HCT116 (cell line): ENCODE data around the gene SORL1-AS1.

Experiments
- ATAC-seq: fragments of 200-7000 bp; cut with Tn5 transposase; 2 replicates; pipeline ENCODE4 v1.9.1; 2020; ENCODE audit warnings: mild to moderate bottlenecking, moderate library complexity
- BruUV-seq: library from RNA; stranded (reverse); fragments of 400-500 nt; replicated peaks from 2 replicates; lab custom pipeline; 2021; lab: Mats Ljungman, UMichigan
- CTCF ChIA-PET: fragments of 300-600 bp; sonication (Branson Sonifier 250); formaldehyde crosslinking; loops from one replicate; lab custom pipeline; 2021; ENCODE audit warnings: antibody characterized with exemption; lab: Charles Lee
- POLR2A ChIA-PET: fragments of 300-600, 350-600 bp; sonication (Branson Sonifier 250); formaldehyde crosslinking; loops from one replicate; lab custom pipeline; 2021; ENCODE audit warnings: antibody characterized with exemption; lab: Charles Lee
- RAD21 ChIA-PET, 2 experiments: fragments of 300-600 bp; sonication (Branson Sonifier 250); formaldehyde crosslinking; loops; one replicate each; lab custom pipeline; 2023; ENCODE audit warnings: low total read pairs in 2 of 2; ENCODE audit not compliant: uncharacterized antibody in 2 of 2, unreplicated experiment in 2 of 2, low non-redundant PET in 1 of 2; lab: Charles Lee
- DNase-seq: peaks from one replicate; pipeline ENCODE4 v3.0.0-alpha.2; 2010; ENCODE audit warnings: low read depth, low spot score
- H2AFZ ChIP-seq: fragments of 200-600 bp; shearing (Covaris generic), sonication (generic); 2 replicates; pipeline ENCODE4 v1.6.1; 2017; ENCODE audit warnings: low read depth, mixed run types, mixed read lengths, antibody characterized with exemption, low read length; ENCODE audit not compliant: poor library complexity, severe bottlenecking
- H3K27ac ChIP-seq: 2 replicates; pipeline ENCODE4 v1.5.1; 2012; ENCODE audit warnings: low read depth, low read length
- H3K27me3 ChIP-seq: fragments of 200-600 bp; sonication (generic); 2 replicates; pipeline ENCODE4 v1.6.1; 2016; ENCODE audit warnings: mixed run types, low read length, mixed read lengths; ENCODE audit not compliant: insufficient read depth
- H3K36me3 ChIP-seq, 2 experiments: fragments of 200-500 bp in 1 of 2; fragments of 200-600 bp in 1 of 2; sonication (Bioruptor generic) in 1 of 2; sonication (generic) in 1 of 2; 2 replicates each; pipeline versions ENCODE4 v1.5.1 to v1.6.1; 2014 to 2016; ENCODE audit warnings: low read length in 2 of 2, inconsistent platforms in 1 of 2, mixed read lengths in 1 of 2, mixed run types in 1 of 2; ENCODE audit not compliant: insufficient read depth in 2 of 2, control insufficient read depth in 1 of 2
- H3K4me1 ChIP-seq, 2 experiments: fragments of 200-600 bp in 1 of 2; sonication (generic) in 1 of 2; 2 replicates each; pipeline versions ENCODE4 v1.5.1 to v1.6.1; 2012 to 2017; ENCODE audit warnings: low read length in 2 of 2, inconsistent platforms in 1 of 2, mild to moderate bottlenecking in 1 of 2, mixed read lengths in 1 of 2, mixed run types in 1 of 2, moderate library complexity in 1 of 2; ENCODE audit not compliant: insufficient read depth in 2 of 2, control insufficient read depth in 1 of 2
- H3K4me2 ChIP-seq: fragments of 200-600 bp; sonication (generic); 2 replicates; pipeline ENCODE4 v1.6.1; 2017; ENCODE audit warnings: mixed run types, low read length, mixed read lengths
- H3K4me3 ChIP-seq, 2 experiments: fragments of 200-600 bp in 1 of 2; sonication (generic) in 1 of 2; replicated peaks in 1 of 2; 2 replicates each; pipeline ENCODE4 v1.5.1; 2011 to 2016; ENCODE audit warnings: low read length in 2 of 2, control low read depth in 1 of 2, low read depth in 1 of 2, mild to moderate bottlenecking in 1 of 2, mixed read lengths in 1 of 2, mixed run types in 1 of 2
- H3K79me2 ChIP-seq: fragments of 200-600 bp; sonication (generic); 2 replicates; pipeline ENCODE4 v1.6.1; 2017; ENCODE audit warnings: mild to moderate bottlenecking, mixed run types, low read length, moderate library complexity, mixed read lengths; ENCODE audit not compliant: insufficient read depth
- H3K9ac ChIP-seq: fragments of 200-600 bp; sonication (generic); 2 replicates; pipeline ENCODE4 v1.6.1; 2016; ENCODE audit warnings: low read length, mixed read lengths
- H3K9me2 ChIP-seq: fragments of 200-600 bp; sonication (generic), shearing (Covaris generic); 2 replicates; pipeline ENCODE4 v1.6.1; 2017; ENCODE audit warnings: mixed run types, mild to moderate bottlenecking, moderate library complexity; ENCODE audit not compliant: insufficient read depth
- H3K9me3 ChIP-seq, 2 experiments: fragments of 200-500 bp in 1 of 2; fragments of 200-600 bp in 1 of 2; sonication (Bioruptor generic) in 1 of 2; sonication (generic) in 1 of 2; 2 replicates each; pipeline ENCODE4 v1.6.1; 2014 to 2017; ENCODE audit warnings: low read length in 2 of 2, mixed read lengths in 2 of 2, inconsistent platforms in 1 of 2, low read depth in 1 of 2, mild to moderate bottlenecking in 1 of 2, mixed run types in 1 of 2, moderate library complexity in 1 of 2; ENCODE audit not compliant: control insufficient read depth in 1 of 2, insufficient read depth in 1 of 2
- H4K20me1 ChIP-seq: fragments of 200-600 bp; sonication (generic), shearing (Covaris generic); 2 replicates; pipeline ENCODE4 v1.6.1; 2017; ENCODE audit warnings: mixed run types, mild to moderate bottlenecking, moderate library complexity; ENCODE audit not compliant: insufficient read depth
- CEBPB ChIP-seq: IDR thresholded peaks from 2 replicates; pipeline ENCODE4 v1.6.1; 2012; ENCODE audit warnings: low read depth
- EGR1 ChIP-seq: IDR thresholded peaks from 2 replicates; pipeline ENCODE4 v1.6.1; 2012; ENCODE audit warnings: low read depth
- ELF1 ChIP-seq: IDR thresholded peaks from 2 replicates; pipeline ENCODE4 v1.6.1; 2012; ENCODE audit warnings: low read depth, borderline replicate concordance
- EZH2 ChIP-seq: fragments of 200-600 bp; sonication (generic); IDR thresholded peaks from 2 replicates; pipeline ENCODE4 v1.6.1; 2017; ENCODE audit warnings: antibody characterized with exemption, mixed run types
- EZH2phosphoT487 ChIP-seq: fragments of 200-600 bp; IDR thresholded peaks from 2 replicates; pipeline ENCODE4 v1.6.1; 2018; ENCODE audit warnings: antibody characterized with exemption, borderline replicate concordance
- JUND ChIP-seq: IDR thresholded peaks from 2 replicates; pipeline ENCODE4 v1.6.1; 2012
- POLR2A ChIP-seq: IDR thresholded peaks from 2 replicates; pipeline ENCODE4 v1.7.0; 2011; ENCODE audit warnings: borderline replicate concordance; ENCODE audit not compliant: insufficient read depth, insufficient read length; ENCODE audit errors: extremely low read depth
- POLR2AphosphoS5 ChIP-seq: IDR thresholded peaks from 2 replicates; pipeline ENCODE4 v1.6.1; 2011; ENCODE audit warnings: mild to moderate bottlenecking, low read depth, low read length, moderate library complexity
- RAD21 ChIP-seq: IDR thresholded peaks from 2 replicates; pipeline ENCODE4 v1.6.1; 2012; ENCODE audit warnings: low read depth, mild to moderate bottlenecking
- SIN3A ChIP-seq: IDR thresholded peaks from 2 replicates; pipeline ENCODE4 v1.6.1; 2012; ENCODE audit warnings: low read depth
- SP1 ChIP-seq: IDR thresholded peaks from 2 replicates; pipeline ENCODE4 v1.6.1; 2012; ENCODE audit warnings: low read depth
- SRF ChIP-seq: IDR thresholded peaks from 2 replicates; pipeline ENCODE4 v1.6.1; 2012; ENCODE audit warnings: low read depth
- TCF7L2 ChIP-seq: IDR thresholded peaks from 2 replicates; pipeline ENCODE4 v1.7.0; 2011; ENCODE audit warnings: borderline replicate concordance, inconsistent platforms; ENCODE audit not compliant: insufficient read depth, insufficient read length; ENCODE audit errors: extremely low read depth
- YY1 ChIP-seq: IDR thresholded peaks from 2 replicates; pipeline ENCODE4 v1.6.1; 2011; ENCODE audit warnings: low read length, low read depth, moderate library complexity, mild to moderate bottlenecking; ENCODE audit not compliant: insufficient replicate concordance; ENCODE audit errors: extremely low read depth
- ZFX ChIP-seq: fragments of 450-650 bp; IDR thresholded peaks from 2 replicates; pipeline ENCODE4 v1.6.1; 2017
- ZNF274 ChIP-seq: fragments of 200-500 bp; sonication (Bioruptor generic); IDR thresholded peaks from 2 replicates; pipeline ENCODE4 v1.6.1; 2014; ENCODE audit warnings: mild to moderate bottlenecking, low read depth, low read length, inconsistent platforms
- intact Hi-C: fragments of 100-400 bp; cut with micrococcal nuclease; formaldehyde crosslinking; loops from 2 replicates; pipeline ENCODE4 v1.10.0; 2022
- TF ChIP-seq, protein P1 (sequence below), 3 experiments: fragments of 200-600 bp in 1 of 3; sonication (generic) in 1 of 3; IDR thresholded peaks in 2 of 3; conservative IDR thresholded peaks in 1 of 3; 2 replicates each; pipeline ENCODE4 v1.5.1; 2012 to 2017; ENCODE audit warnings: low read depth in 2 of 3, low read length in 2 of 3, antibody characterized with exemption in 1 of 3, borderline replicate concordance in 1 of 3, control low read depth in 1 of 3, mild to moderate bottlenecking in 1 of 3, mixed read lengths in 1 of 3, mixed run types in 1 of 3, moderate library complexity in 1 of 3; ENCODE audit not compliant: insufficient read depth in 1 of 3

The SORL1-AS1 gene

GRCh38 chr11:121488170-121488569 is 35.4 kb upstream of the SORL1-AS1 start:
- CTCF ChIA-PET = no interaction called here
- Histone ChIP-seq H2AFZ (no peak overlapping the region), H4K20me1 (no peaks in the 10 kb centered on the region), H3K9ac (no peak overlapping the region), H3K4me1 (no peaks in the 10 kb centered on the region), H3K27ac (no peak overlapping the region), H3K27me3 (no peaks in the 10 kb centered on the region), H3K36me3 (no peaks in the 10 kb centered on the region; a peak in 1 of 4 replicates), H3K79me2 (no peaks in the 10 kb centered on the region), H3K9me2 (no peaks in the 10 kb centered on the region), H3K4me3 (no peak overlapping the region), H3K9me3 (no peaks in the 10 kb centered on the region), H3K4me2 (no peak overlapping the region)
- no TSS peak for BruUV-seq
- no peak for DNase-seq
- TF ChIP-seq POLR2AphosphoS5 = no peak
- no peak for TF ChIP-seq ZNF274
- no peak for TF ChIP-seq RAD21
- TF ChIP-seq EGR1 = no peak
- TF ChIP-seq SP1 = no peak
- TF ChIP-seq, protein P1, sequence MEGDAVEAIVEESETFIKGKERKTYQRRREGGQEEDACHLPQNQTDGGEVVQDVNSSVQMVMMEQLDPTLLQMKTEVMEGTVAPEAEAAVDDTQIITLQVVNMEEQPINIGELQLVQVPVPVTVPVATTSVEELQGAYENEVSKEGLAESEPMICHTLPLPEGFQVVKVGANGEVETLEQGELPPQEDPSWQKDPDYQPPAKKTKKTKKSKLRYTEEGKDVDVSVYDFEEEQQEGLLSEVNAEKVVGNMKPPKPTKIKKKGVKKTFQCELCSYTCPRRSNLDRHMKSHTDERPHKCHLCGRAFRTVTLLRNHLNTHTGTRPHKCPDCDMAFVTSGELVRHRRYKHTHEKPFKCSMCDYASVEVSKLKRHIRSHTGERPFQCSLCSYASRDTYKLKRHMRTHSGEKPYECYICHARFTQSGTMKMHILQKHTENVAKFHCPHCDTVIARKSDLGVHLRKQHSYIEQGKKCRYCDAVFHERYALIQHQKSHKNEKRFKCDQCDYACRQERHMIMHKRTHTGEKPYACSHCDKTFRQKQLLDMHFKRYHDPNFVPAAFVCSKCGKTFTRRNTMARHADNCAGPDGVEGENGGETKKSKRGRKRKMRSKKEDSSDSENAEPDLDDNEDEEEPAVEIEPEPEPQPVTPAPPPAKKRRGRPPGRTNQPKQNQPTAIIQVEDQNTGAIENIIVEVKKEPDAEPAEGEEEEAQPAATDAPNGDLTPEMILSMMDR (IDR thresholded peaks at IDR 0.05 in 2 of 3, conservative IDR thresholded peaks at IDR 0.05 in 1 of 3; ENCODE audit: borderline replicate concordance in 1 of 3, insufficient read depth in 1 of 3, low read depth in 2 of 3, low read length in 2 of 3) = no peak
- no peak for TF ChIP-seq ZFX
- TF ChIP-seq ELF1 = no peak
- no peak for TF ChIP-seq TCF7L2
- intact Hi-C loops = no loop called here
- RAD21 ChIA-PET = no interaction called here
- POLR2A ChIA-PET = no interaction called here
- no peak for ATAC-seq

GRCh38 chr11:121487191-121487590 is 34.4 kb upstream of the SORL1-AS1 start:
- no peak overlapping the region for H2AFZ ChIP-seq
- H3K4me1 ChIP-seq = no peaks in the 10 kb centered on the region
- H3K27me3 ChIP-seq = no peaks in the 10 kb centered on the region
- H3K4me3 ChIP-seq = no peak overlapping the region
- no peak for DNase-seq
- no peak overlapping the region for H3K27ac ChIP-seq
- H3K36me3 ChIP-seq = no peaks in the 10 kb centered on the region; a peak in 1 of 4 replicates
- no peaks in the 10 kb centered on the region for H4K20me1 ChIP-seq
- no TSS peak for BruUV-seq
- intact Hi-C loops = no loop called here
- no peaks in the 10 kb centered on the region for H3K9me3 ChIP-seq
- ATAC-seq = no peak
- no peak overlapping the region for H3K9ac ChIP-seq
- H3K79me2 ChIP-seq = no peaks in the 10 kb centered on the region
- RAD21 ChIA-PET = no interaction called here
- no peaks in the 10 kb centered on the region for H3K9me2 ChIP-seq
- CTCF ChIA-PET = no interaction called here
- POLR2A ChIA-PET = no interaction called here
- no peak overlapping the region for H3K4me2 ChIP-seq
- TF ChIP-seq JUND = no peak
- no peak for TF ChIP-seq ELF1
- no peak for TF ChIP-seq EGR1
- TF ChIP-seq SRF = no peak
- TF ChIP-seq POLR2AphosphoS5 = no peak
- no peak for TF ChIP-seq YY1
- no peak for TF ChIP-seq EZH2
- no peak for TF ChIP-seq EZH2phosphoT487
- no peak for TF ChIP-seq ZNF274
- TF ChIP-seq TCF7L2 = no peak
- TF ChIP-seq ZFX = no peak
- TF ChIP-seq, protein P1 (IDR thresholded peaks at IDR 0.05 in 2 of 3, conservative IDR thresholded peaks at IDR 0.05 in 1 of 3; ENCODE audit: borderline replicate concordance in 1 of 3, insufficient read depth in 1 of 3, low read depth in 2 of 3, low read length in 2 of 3) = no peak
- TF ChIP-seq SIN3A = no peak
- no peak for TF ChIP-seq POLR2A
- no peak for TF ChIP-seq CEBPB
